A673 (cell line): ENCODE results near the gene STIM1. TPM values are rescaled to one million over a fixed set of nuclear protein-coding genes. Genes with fewer than 3 reads are reported as not detected.

Experiments
- BruUV-seq: library from RNA; stranded (reverse); fragments of 400-500 nt; replicated peaks from 2 replicates; lab custom pipeline; 2021; lab: Mats Ljungman, UMichigan
- CTCF ChIA-PET: fragments of 300-600 bp; sonication (Branson Sonifier 250); formaldehyde crosslinking; loops from one replicate; lab custom pipeline; 2022; ENCODE audit warnings: antibody characterized with exemption; lab: Charles Lee
- POLR2A ChIA-PET: fragments of 300-600 bp; sonication (Branson Sonifier 250); formaldehyde crosslinking; loops from one replicate; lab custom pipeline; 2022; ENCODE audit warnings: antibody characterized with exemption; ENCODE audit not compliant: low non-redundant PET; lab: Charles Lee
- DNase-seq: peaks from one replicate; pipeline ENCODE4 v3.0.0-alpha.2; 2015; ENCODE audit warnings: low spot score
- H3K27ac ChIP-seq: fragments of 200-600 bp; sonication (generic); 2 replicates; pipeline ENCODE4 v1.5.1; 2016; ENCODE audit warnings: mixed run types, low read depth, mild to moderate bottlenecking, mixed read lengths, antibody characterized with exemption, low read length; ENCODE audit not compliant: poor library complexity, severe bottlenecking
- H3K27me3 ChIP-seq: fragments of 200-600 bp; sonication (generic); replicated peaks from 2 replicates; pipeline ENCODE4 v1.6.1; 2017; ENCODE audit warnings: mixed run types, low read depth, mild to moderate bottlenecking, mixed read lengths, antibody characterized with exemption, low read length; ENCODE audit not compliant: insufficient read depth, poor library complexity
- H3K36me3 ChIP-seq: fragments of 200-600 bp; sonication (generic); 2 replicates; pipeline ENCODE4 v1.6.1; 2016; ENCODE audit warnings: mixed run types, mild to moderate bottlenecking, mixed read lengths, antibody characterized with exemption, low read length; ENCODE audit not compliant: insufficient read depth, poor library complexity, severe bottlenecking
- H3K4me1 ChIP-seq: fragments of 200-600 bp; sonication (generic); 2 replicates; pipeline ENCODE4 v1.6.1; 2017; ENCODE audit warnings: mixed run types, mild to moderate bottlenecking, mixed read lengths, antibody characterized with exemption, low read length; ENCODE audit not compliant: insufficient read depth, poor library complexity, severe bottlenecking
- H3K4me3 ChIP-seq: fragments of 200-600 bp; sonication (generic); 2 replicates; pipeline ENCODE4 v1.5.1; 2016; ENCODE audit warnings: low read depth, mixed run types, mild to moderate bottlenecking, mixed read lengths, low read length; ENCODE audit not compliant: poor library complexity, severe bottlenecking
- H3K9me3 ChIP-seq: fragments of 200-600 bp; sonication (generic); 2 replicates; pipeline ENCODE4 v1.6.1; 2016; ENCODE audit warnings: mixed run types, low read depth, mild to moderate bottlenecking, mixed read lengths, antibody characterized with exemption, low read length; ENCODE audit not compliant: poor library complexity, severe bottlenecking
- EZH2 ChIP-seq: fragments of 200-600 bp; sonication (generic); IDR thresholded peaks from 2 replicates; pipeline ENCODE4 v1.6.1; 2017; ENCODE audit warnings: borderline replicate concordance, low read depth, mild to moderate bottlenecking, mixed read lengths, antibody characterized with exemption, low read length; ENCODE audit not compliant: poor library complexity, severe bottlenecking
- intact Hi-C: fragments of 100-400 bp; cut with micrococcal nuclease; formaldehyde crosslinking; loops from one replicate; pipeline ENCODE4 v1.10.0; 2022; ENCODE audit not compliant: unreplicated experiment
- total RNA-seq: library from RNA; stranded (reverse); gene quantifications from 2 replicates; pipeline ENCODE4 v1.2.3, GENCODE V29; 2021
- TF ChIP-seq, protein P1 (sequence below): fragments of 300-800, 200-600 bp; sonication (generic); conservative IDR thresholded peaks from 2 replicates; pipeline ENCODE4 v1.5.1; 2017; ENCODE audit warnings: low read depth, mild to moderate bottlenecking, antibody characterized with exemption, low read length, moderate library complexity, mixed read lengths

Gene STIM1
- total RNA-seq, 1 experiment from 2014 or later = 14.2 TPM

GRCh38 chr11:3840870-3841425, 14.5 kb upstream of the STIM1 start, which contains the start of gene RHOG:
RHOG (minus strand) TSS chr11:3840959; CDS start chr11:3828138, 12,821 bp downstream.
- no peaks in the 10 kb centered on the region for H3K9me3 ChIP-seq
- TF ChIP-seq EZH2 = no peak
- H3K4me1 ChIP-seq = no peaks in the 10 kb centered on the region
- peak; percentile 78 for DNase-seq
- BruUV-seq = no TSS peak
- peak within 1 kb of the TSS; percentile 77 for H3K27ac ChIP-seq
- no peaks in the 10 kb centered on the region for H3K27me3 ChIP-seq
- POLR2A ChIA-PET = no interaction called here
- H3K4me3 ChIP-seq = peak within 1 kb of the TSS; percentile 80
- CTCF ChIA-PET = interaction anchor here (0.6 to 2.9 kb wide), 6 partner anchors 8 to 586 kb away, joined by 3 to 21 read pairs (median 4); partner anchors contain the start of gene STIM1
- intact Hi-C loops = no loop called here
- H3K36me3 ChIP-seq = no peaks in the 10 kb centered on the region

DNA sequence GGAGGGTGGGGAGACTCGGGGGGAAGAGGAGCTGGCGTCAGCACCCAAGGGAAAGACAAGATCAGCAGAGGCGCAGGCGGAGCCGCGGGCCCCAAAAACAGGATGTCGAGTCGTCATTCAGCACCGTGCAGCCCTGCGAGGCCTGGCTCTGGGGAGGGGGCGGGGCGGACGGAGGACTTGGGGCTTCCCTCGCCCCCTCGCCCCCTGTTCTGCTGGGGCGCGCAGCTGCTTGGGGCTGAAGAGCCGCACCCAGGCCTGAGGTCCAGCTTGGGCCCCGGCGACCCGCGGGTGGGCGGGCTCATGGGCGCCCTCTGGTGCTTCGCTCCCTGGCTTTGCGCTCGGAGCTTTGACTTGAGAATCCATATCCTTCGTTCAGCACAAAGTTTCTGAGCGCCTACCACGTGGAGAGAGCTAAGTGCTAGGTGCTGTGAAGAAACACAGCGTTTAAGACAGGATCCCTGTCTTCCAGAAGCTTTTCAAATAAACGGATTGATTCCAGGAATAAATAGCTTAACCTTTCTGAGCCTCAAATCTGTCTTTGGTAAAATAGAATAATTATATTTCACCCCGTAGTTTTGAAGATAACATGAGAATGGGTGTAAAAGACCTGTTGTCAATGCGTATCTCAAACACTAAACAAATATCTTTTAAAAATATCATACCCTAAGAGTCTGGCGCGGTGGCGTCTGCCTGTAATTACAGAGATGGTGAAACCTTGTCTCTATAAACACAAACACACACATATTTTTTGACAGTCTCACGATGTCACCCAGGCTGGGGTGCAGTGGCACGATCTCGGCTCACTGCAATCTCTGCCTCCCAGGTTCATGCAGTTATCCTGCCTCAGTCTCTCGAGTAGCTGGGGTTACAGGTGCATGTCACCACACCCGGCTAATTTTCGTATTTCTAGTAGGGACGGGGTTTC, 13.8 kb upstream of the STIM1 start:
- Histone ChIP-seq H3K4me3 (peak overlapping the region; percentile 80), H3K36me3 (no peaks in the 10 kb centered on the region), H3K27ac (peak overlapping the region; percentile 77), H3K27me3 (no peaks in the 10 kb centered on the region), H3K9me3 (no peaks in the 10 kb centered on the region), H3K4me1 (no peaks in the 10 kb centered on the region)
- no peak for TF ChIP-seq EZH2
- TF ChIP-seq, protein P1, sequence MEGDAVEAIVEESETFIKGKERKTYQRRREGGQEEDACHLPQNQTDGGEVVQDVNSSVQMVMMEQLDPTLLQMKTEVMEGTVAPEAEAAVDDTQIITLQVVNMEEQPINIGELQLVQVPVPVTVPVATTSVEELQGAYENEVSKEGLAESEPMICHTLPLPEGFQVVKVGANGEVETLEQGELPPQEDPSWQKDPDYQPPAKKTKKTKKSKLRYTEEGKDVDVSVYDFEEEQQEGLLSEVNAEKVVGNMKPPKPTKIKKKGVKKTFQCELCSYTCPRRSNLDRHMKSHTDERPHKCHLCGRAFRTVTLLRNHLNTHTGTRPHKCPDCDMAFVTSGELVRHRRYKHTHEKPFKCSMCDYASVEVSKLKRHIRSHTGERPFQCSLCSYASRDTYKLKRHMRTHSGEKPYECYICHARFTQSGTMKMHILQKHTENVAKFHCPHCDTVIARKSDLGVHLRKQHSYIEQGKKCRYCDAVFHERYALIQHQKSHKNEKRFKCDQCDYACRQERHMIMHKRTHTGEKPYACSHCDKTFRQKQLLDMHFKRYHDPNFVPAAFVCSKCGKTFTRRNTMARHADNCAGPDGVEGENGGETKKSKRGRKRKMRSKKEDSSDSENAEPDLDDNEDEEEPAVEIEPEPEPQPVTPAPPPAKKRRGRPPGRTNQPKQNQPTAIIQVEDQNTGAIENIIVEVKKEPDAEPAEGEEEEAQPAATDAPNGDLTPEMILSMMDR = peak; percentile 80
- intact Hi-C loops = no loop called here
- ChIA-PET CTCF (interaction anchor here (0.6 to 2.9 kb wide), 6 partner anchors 13 to 586 kb away, joined by 3 to 21 read pairs (median 4); partner anchors contain the start of gene STIM1), POLR2A (no interaction called here)
- BruUV-seq = TSS peak; percentile 62
- peak; percentile 84 for DNase-seq

- intact Hi-C loops = no loop called here
- ChIA-PET CTCF (interaction anchor here (1.0 kb wide), 1 partner anchor 11 kb away, joined by 3 read pairs; no protein-coding TSS in a partner anchor), POLR2A (no interaction called here)
- TF ChIP-seq EZH2 = no peak
- TF ChIP-seq, protein P1 = no peak
- no peak overlapping the region for H3K27ac ChIP-seq
- no peaks in the 10 kb centered on the region for H3K36me3 ChIP-seq
- no peak for DNase-seq
- BruUV-seq = no TSS peak
- no peaks in the 10 kb centered on the region for H3K27me3 ChIP-seq
- no peaks in the 10 kb centered on the region for H3K9me3 ChIP-seq
- H3K4me1 ChIP-seq = no peaks in the 10 kb centered on the region
- no peak overlapping the region for H3K4me3 ChIP-seq
Measured at GRCh38 chr11:3843326-3843725, 12.1 kb upstream of the STIM1 start.
